T47D (cell line): ENCODE results near the gene ELOVL2.

Experiments used
- DNase-seq, 2 experiments: peaks; one replicate each; pipeline versions ENCODE4 v3.0.0 to v3.0.0-alpha.2; 2011 to 2012; ENCODE audit warnings: low read depth in 1 of 2, low spot score in 1 of 2
- JUND ChIP-seq: IDR thresholded peaks from 2 replicates; pipeline ENCODE4 v1.6.1; 2012; ENCODE audit warnings: low read depth
- in situ Hi-C: cut with HindIII; loops from 2 replicates; pipeline ENCODE4 v1.10.0; 2016; ENCODE audit warnings: low sequenced_read_pairs, low pct_unique_long_range_greater_than_20kb

ELOVL2 gene

DNA sequence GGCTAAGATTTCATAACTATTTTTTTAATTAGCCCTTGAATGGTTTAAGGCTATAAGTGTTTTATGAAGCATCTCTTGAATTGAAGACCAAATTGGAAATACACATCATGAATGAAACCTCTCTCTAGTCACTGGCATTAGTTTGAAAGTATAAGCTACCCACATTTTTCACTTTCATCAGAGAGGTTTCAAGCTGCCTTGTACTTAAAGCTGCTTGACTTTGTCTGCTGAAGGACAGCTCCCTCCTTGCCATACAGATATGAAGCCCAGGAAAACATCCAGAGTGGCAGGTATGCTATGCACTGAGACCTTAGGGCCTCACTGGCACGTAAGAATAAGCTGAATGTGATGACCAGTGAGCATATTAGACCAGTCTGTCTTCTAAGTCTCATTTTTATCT, 62.7 kb downstream of the ELOVL2 start:
- TF ChIP-seq JUND, result no peak
- DNase-seq, result no peak
- in situ Hi-C loops, result no loop called here

DNA sequence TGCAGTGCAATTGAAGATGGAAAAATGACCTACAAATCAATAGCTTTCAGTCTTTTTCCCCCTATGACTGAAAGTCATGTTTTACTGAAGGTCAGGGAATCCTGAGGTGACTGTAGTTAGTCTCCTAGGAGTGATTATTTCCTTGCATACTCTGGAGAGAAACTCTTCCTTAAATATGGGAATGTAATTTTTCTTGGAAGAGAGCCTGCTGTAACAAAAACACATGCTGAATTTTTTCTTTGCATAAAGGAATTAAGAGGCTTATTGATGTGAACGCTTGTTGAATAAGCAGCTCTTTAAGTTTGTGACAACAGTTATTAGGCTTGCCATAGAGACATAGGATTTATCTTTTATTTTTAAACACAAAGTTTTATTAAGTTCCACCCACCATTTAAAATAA, 64.5 kb downstream of the ELOVL2 start:
- no peak for DNase-seq
- in situ Hi-C loops, result no loop called here
- no peak for TF ChIP-seq JUND

DNA sequence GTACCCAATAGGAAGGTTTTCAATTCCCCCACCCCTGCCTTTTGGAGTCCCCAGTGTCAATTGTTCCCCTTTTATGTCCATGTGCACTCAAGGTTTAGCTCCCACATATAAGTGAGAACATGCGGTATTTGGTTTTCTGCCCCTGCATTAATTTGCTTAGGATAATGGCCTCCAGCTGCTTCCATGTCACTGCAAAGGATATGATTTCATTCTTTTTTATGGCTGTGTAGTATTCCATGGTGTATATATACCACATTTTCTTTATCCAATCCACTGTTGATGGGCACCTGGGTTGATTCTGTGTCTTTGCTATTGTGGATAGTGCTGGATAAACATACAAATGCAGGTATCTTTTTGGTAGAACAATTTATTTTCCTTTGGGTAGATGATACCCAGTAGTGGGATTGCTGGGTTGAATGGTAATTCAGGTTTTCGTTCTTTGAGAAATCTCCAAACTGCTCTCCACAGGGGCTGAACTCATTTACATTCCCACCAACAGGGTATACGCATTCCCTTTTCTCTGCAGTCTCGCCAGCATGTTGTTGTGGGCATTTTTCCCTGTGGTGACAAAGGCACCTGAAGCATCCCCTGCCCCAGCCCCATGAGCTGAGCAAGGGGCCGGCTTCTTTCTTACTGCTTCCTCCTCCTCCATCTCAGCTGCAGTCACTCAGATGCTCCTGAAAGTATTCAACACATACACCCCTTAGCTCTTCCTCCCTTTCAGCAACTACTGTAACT, 66.7 kb downstream of the ELOVL2 start:
- DNase-seq, result no peak
- no peak for TF ChIP-seq JUND
- in situ Hi-C loops, result no loop called here

DNA sequence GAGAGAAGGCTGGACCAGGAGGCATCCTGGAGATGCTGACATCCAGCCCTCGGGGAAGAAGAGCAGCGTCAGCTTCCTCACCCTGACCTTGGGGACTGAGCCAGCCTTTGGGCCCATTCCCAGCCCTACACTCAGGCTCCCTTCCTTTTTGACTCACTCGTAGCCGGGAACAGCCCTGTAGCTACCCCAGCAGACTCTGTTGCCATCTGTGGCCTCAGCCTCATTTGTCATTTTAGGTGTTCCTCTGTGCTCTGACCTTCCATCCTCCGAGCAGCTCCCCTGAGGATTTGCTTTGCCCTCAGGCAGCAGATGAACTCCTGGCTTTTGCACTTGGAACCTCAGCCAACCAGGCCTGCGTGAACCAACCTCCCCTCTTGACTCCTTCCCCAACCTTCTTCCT, 67.5 kb downstream of the ELOVL2 start:
- in situ Hi-C loops, result no loop called here
- no peak for DNase-seq
- TF ChIP-seq JUND, result no peak

DNA sequence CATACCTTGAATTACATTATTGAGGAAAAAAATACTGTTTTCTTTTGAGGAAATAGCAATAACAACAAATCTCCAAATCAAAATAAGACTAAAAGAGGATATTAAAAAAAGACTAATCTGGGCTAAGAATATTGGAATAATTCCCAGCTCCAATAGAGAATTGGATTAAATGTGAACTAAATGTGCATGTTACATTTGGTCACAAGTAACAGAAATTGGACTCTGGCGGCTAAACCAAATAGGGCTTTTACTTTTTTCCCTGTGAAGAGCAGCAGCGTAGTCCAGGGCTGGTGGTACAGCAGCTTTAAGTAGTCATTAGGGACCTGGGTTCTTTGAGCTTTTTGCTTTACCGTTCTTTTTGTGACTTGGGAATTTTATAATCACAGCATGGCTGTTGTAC, 71.9 kb downstream of the ELOVL2 start:
- no peak for DNase-seq
- in situ Hi-C loops, result no loop called here
- TF ChIP-seq JUND, result no peak

DNA sequence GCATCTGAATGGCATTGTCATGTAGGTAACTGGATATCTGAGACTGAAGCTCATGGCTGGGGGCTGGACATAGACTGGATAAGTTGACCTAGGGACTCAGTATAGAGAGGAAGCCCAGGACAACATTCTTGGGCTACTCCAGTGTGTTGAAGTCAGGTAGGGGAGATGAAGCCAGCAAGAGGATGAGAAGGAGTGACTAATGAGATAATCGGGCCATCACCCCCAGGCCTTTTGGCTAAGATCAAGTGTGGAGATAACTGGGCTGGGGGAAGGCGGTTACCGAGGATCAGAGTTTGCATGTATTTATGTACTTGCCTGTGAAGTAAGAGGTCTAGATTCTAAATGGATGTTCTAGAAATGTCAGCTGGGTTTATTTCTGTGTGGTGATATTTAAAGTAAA, 73.4 kb downstream of the ELOVL2 start:
- no peak for TF ChIP-seq JUND
- in situ Hi-C loops, result no loop called here
- DNase-seq, result no peak

DNA sequence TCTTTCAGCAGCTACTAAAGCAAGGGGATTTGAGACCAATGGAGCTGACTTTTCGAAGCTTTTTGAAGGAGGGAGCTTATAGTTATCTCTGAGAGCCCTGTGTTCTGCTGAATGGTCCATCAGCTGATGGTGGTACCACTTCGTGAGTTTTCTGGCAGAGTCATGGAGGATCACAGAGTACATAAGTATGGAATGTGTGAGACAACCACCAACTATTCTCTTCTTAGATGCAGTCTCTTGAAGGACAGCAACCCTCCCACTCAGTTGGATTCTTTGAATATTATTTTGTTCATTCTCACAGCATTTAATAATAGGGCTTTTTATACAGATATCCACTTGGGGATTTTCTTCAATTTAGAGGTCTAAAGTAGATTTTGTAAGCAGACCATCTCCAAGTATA, 75.3 kb downstream of the ELOVL2 start:
- in situ Hi-C loops, result no loop called here
- no peak for DNase-seq
- TF ChIP-seq JUND, result no peak

DNA sequence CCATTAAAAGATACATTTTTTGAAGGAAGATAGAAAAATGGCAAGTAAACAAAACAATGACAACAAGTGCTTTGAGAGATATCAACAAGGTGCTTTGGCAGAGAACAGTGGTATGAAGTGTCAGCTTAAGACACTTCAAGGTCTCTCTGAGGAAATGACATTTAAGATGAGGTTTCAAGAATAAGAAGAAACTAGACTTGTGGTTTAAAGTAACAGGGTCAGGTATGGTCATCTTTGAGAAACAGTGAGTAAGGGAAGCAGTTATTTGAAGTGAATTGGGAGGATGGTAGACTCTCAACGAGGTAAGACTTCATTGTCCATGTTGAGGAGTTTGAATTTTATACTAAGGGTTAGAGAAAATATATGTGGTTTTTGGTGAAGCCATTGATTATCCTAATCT, 79.4 kb downstream of the ELOVL2 start:
- TF ChIP-seq JUND, result no peak
- no peak for DNase-seq
- in situ Hi-C loops, result no loop called here

DNA sequence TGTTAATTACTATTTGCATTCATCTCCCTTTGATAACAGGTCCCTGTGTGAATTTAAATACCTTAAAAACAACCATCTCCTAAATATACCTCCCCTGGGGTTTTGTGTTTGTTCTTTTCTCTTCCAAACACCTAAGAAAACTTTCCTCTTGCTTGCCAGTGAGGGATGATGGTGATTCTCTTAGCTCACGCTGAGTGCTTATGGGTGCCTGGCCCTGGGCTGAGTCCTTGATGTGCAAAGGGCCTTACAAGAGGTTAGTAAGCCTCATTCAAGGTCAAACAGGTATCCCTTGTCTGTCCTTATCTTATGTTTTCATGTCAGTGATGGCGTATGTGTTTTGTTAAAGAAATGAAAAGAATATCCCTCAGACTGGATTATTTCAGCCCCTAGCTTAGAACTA, 81.0 kb downstream of the ELOVL2 start:
- DNase-seq, result no peak
- no peak for TF ChIP-seq JUND
- in situ Hi-C loops, result no loop called here

DNA sequence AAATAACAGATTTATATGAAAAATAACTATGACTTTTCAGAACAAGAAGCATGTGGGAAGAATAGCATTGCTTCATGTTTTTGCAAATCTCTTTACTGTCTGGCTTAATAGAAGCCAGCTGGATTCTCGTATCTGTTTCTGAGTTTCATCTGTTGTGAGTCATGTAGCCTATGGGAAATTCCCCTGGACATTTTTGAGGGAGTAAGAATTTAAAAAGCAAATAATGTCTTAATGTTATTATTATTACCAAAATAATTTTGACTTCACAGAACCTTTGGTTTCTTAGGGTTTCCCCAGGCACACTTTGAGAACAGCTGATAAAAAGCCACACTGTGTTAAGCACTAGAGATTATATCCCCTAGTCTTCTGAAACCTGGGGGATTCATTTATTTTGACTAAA, 81.4 kb downstream of the ELOVL2 start:
- no peak for DNase-seq
- no peak for TF ChIP-seq JUND
- in situ Hi-C loops, result no loop called here

DNA sequence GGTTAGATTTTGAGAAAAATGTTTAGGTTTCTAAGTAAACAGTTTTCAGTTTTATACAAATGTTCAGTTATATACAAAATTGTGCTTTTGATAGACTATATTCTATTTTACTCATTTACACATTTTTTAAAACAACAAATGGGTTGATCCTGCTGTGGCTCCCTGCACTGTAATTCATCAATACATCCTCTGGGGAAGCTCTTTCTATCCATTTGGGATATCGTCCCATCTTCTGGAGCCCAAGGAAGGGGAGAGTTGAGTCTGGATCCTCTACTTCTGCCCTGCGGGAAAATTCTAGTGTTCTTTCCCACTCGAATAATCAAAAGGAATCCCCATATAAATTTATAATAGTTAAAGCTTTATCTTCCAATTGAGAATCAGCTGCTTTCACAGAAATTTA, 82.3 kb downstream of the ELOVL2 start:
- DNase-seq, result no peak
- in situ Hi-C loops, result no loop called here
- no peak for TF ChIP-seq JUND

DNA sequence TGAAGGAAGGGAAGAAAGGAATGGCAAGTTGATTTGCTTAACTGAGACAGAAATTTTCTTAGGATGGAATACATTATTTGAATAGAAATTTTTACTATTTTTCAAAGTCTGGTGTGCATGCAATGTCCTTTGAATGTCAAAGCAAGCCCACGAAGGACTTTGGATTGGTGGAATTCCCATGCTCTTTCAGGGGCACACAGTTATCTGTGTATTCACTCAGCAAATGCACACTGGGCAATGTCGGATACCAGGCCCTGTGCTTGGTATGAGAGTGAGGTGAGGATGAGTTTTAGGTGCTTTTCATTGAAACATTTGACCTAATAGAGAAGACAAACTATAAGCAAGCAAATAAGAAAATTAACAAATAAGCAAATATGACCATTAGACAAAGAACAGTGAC, 83.9 kb downstream of the ELOVL2 start:
- in situ Hi-C loops, result no loop called here
- DNase-seq, result no peak

DNA sequence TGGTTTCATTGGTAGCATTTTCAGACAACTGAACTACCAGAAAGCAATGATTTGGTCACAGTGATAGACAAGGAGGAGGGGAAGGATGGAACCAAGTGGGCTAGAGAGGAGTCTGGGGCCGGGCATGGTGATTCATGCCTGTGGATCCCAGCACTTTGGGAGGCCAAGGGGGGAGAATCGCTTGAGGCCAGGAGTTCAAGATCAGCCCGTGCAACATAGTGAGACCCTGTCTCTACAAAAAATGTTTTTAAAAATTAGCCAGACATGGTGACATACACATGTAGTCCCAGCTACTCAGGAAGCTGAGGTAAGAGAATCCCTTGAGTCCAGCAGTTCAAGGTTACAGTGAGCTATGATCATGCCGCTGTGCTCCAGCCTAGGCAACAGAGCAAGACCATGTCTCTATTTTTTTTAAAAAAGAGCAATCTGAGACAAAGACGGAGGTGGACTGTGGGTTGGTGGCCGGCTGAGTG, 86.7 kb downstream of the ELOVL2 start:
- DNase-seq, result no peak
- in situ Hi-C loops, result no loop called here
- no peak for TF ChIP-seq JUND

More for the DNA sequence above, 83.9 kb downstream of the ELOVL2 start:
- TF ChIP-seq JUND, result no peak

DNA sequence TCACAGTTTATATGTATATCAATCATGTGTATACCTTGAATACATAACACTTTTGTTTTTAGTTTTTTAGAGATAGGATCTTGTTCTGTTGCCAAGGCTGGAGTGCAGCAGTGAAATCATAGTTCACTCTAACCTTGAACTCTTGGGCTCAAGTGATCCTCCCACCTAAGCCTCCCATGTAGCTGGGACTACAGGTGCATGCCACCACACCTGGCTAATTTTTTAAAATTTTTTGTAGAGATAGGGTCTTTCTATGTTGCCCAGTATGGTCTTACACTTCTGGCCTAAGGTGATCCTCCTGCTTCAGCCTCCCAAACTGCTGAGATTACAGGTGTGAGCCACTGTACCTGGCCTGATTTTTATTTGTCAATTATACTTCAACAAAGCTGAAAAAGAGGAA, 87.3 kb downstream of the ELOVL2 start:
- TF ChIP-seq JUND, result no peak
- in situ Hi-C loops, result no loop called here
- DNase-seq, result no peak

DNA sequence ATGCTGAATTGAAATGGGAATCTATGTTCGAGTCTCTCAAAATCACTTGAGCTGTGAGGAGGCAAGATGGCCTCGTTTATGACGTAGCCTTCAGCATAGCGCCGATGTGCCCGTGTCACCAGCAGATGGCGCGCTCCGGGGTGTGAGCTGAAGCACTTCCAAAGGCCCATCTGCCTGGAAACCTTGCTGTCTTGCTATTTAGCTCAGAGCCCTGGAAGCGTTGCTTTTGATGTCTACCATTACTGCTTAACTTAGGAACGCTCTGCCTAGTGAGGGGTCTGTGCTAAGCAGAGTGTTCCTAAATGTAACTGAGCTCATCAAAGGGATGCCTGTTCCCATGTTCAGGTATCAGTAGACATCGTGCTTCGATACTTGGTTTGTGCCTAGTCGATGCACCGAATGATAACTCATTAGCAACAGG, 89.5 kb downstream of the ELOVL2 start:
- in situ Hi-C loops, result no loop called here
- peak; percentile 15 to 79 for DNase-seq
- TF ChIP-seq JUND, result no peak
